Right forelimb (tissue), 1 donor: ENCODE results near the gene ESYT1.
"Not testable (repeated sequence)": the region's sequence is repeated elsewhere in the genome, so short reads cannot be mapped to it uniquely, and the experiment has no call there.

ENCODE experiments used
- DNase-seq: peaks from one replicate; pipeline ENCODE4 v3.0.0-alpha.2; 2018

ESYT1 gene

GRCh38 chr12:56129942-56130495 lies 2.0 kb downstream of the ESYT1 start:
- DNase-seq, result no peak

GRCh38 chr12:56130876-56131275 lies 2.8 kb downstream of the ESYT1 start:
- no peak for DNase-seq

DNA sequence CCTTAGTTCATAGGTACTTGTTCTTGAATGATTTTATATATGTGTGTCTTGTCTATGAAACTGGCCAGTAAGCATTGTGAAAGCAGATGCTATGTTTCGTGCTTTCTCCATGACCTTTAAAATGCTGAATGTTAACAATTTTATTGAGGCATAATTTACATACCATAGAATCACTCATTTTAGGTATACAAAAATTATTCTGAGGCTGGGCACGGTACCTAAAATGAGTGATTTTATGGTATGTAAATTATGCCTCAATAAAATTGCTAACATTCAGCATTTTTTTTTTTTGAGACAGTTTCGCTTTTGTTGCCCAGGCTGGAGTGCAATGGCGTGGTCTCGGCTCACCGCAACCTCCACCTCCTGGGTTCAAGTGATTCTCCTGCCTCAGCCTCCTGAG lies 6.8 kb downstream of the ESYT1 start:
- DNase-seq, result no peak

GRCh38 chr12:56137853-56138571 lies 9.9 kb downstream of the ESYT1 start:
- DNase-seq, result no peak

DNA sequence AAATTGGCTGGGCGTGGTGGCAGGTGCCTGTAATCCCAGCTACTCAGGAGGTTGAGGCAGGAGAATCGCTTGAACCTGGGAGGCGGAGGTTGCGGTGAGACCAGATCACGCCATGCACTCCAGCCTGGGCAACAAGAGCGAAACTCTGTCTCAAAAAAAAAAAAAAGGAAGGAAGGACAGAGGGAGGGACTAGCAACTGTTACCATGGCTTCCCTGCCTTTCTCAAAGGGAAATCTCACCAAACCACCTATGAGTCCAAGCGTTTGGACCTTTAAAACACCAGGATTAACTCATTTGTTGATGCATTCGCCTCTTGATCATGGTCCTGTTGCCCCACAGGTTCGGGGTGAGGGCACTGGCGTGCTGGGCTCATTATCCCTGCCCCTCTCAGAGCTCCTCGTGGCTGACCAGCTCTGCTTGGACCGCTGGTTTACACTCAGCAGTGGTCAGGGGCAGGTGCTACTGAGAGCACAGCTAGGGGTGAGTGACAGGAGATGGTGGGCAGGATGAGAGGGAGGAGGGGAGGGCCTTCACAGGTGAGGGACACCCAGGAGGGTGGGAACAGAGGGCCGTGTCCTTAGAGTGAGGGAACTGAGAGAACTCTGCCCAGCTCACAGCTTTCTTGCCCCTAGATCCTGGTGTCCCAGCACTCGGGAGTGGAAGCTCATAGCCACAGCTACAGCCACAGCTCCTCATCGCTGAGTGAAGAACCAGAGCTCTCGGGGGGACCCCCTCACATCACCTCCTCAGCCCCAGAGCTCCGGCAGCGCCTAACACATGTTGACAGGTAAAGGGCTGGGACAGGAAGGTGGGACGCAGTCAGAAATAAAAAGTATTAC lies 14.1 kb downstream of the ESYT1 start:
- no peak for DNase-seq

- DNase-seq, result no peak
Observed at GRCh38 chr12:56143217-56143616, 15.2 kb downstream of the ESYT1 start.

- DNase-seq, result no peak
Observed at GRCh38 chr12:56143870-56144269, 15.8 kb downstream of the ESYT1 start.

DNA sequence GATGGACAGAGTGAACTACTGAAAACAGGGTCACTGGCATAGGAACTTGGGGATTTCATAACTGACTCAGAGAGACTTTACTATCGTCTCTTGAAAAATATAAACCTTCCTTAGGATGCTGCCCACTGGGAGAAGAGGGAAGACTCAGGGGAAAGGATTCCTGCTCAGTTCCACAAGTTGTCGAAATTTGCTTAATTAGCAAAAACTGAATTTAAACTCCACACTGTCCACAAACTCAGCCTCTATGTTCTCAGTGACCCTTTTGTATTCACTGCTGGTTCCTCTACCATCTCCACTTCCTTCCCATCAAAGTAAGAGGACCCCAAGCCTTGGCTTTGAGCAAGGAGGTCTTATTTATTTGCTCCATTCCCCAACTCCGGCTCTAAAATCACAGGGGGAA lies 17.1 kb downstream of the ESYT1 start:
- DNase-seq, result no peak

GRCh38 chr12:56146492-56147460 lies 18.7 kb downstream of the ESYT1 start:
- no peak for DNase-seq

DNA sequence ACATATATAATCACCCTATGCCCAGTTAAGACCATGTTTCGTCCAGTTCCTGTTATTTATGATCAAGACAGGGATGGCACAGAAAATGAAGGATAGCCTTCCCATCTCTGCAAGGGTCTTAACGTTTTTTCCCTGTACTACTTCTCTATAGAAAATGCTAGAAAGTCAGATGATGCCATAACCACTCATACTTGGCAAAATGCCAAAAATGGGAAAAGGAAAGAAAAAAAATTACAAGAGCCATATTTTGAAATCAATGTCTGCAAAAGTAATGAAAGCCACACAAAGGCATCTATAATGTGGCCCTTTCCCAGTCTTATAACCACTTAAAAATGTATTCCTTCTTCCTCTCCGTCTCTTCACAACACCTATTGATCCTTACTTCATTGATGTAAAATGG lies 22.5 kb downstream of the ESYT1 start:
- no peak for DNase-seq

GRCh38 chr12:56151672-56152131 lies 23.6 kb downstream of the ESYT1 start:
- DNase-seq, result no peak

DNA sequence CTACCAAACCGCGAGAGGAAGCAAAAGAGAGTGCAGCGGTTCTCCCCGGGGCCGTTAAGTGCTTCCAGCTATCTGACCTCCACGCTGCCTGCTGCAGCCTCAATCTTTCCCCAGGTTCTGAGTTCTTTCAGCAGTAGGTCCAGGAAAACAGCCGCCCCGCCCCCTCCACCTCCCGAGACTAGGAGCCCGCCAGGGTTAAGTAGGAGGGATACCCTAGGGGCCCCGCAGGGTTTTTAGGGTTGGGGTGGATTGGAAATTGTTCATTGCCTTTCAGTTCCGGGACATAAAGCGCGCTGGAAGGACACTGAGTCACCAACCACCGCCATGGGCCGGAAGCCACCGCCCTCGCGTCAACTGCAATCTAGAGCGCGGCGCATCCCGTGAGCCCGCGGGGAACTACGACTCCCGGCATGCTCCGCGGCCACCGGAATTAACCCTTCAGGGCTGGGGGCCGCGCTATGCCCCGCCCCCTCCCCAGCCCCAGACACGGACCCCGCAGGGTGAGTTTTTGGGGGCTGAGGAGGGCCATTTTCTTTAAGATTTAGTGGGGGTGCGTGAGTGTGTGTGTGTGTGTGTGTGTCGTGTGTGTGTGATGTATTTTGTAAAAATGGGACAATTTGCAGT lies 24.2 kb downstream of the ESYT1 start, which contains the start of gene MYL6B:
TSS of gene MYL6B (plus strand) at position 456 of the 624 bp plus-strand sequence. CDS start 1,332 bp downstream, outside the sequence.
- DNase-seq, result peak; percentile 94

DNA sequence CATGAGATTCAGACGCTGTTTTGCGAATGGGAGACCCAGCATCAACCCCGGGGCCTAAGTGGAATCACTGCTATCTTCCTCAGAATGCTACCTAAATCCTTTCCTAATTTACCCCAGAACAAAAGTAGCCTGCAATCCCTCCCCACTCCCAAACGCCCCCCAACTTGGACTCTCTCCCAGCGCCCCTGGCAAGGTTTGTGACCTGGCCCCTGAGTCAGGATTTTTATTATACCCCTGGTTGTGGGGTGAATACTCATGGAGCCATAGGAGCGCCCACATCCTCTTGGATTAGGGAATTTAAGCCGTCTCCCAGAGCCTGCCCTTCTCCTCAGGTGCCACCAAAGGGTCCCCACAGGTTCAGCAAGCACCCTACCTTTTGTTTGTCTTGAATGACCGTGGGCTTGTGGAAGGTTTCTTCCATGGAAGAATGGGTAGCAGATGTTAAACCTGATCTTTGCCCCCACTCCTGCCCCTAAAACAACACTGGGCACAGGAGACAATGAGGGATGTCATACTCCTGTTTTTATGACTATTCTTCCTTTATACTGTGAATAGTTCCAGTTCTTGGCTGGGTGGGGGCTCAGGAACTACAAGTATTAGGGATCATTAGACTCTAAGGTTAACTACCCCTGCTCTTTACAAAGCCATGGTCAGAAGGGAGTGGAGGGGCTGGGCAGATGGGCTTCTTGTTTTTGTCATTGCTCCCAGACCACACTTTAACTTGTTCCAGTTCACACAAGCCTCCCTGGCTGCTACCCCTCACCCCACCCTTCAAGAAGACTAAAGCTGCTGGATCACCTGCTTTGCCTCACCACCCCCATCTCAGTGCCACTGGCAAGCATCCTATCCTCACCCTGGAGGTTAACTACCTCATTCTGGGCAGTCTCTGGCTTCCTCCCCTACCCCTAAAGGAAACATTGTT lies 24.9 kb downstream of the ESYT1 start:
- DNase-seq, result no peak

GRCh38 chr12:56153678-56154065 lies 25.6 kb downstream of the ESYT1 start:
- DNase-seq, result no peak

DNA sequence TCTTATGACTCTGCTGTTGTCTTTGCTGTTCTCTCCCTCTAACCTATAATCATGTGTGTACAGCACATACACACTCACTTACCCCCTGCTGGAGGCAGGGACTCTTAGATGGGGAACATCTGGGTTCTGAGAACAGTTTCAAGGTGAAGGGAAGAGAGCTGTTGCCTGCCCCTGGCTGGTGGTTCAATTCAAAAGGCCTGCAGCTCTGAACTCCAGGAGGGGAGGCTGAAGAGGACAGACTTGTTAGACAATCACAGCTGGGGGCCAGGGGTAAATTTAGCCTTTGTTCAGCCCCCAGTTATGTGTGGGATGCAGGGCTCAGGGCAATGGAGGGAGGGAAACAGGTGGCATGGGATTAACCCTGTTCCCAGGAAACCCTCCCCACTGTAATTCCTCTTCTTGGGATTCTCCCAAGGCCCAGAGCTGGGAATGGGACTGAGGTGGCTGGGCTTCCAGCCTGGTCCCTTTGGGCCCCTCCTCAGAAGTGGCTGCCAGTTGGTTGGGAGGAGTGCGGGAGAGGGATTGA lies 26.2 kb downstream of the ESYT1 start:
- no peak for DNase-seq

GRCh38 chr12:56154818-56155217 lies 26.8 kb downstream of the ESYT1 start:
- no peak for DNase-seq

DNA sequence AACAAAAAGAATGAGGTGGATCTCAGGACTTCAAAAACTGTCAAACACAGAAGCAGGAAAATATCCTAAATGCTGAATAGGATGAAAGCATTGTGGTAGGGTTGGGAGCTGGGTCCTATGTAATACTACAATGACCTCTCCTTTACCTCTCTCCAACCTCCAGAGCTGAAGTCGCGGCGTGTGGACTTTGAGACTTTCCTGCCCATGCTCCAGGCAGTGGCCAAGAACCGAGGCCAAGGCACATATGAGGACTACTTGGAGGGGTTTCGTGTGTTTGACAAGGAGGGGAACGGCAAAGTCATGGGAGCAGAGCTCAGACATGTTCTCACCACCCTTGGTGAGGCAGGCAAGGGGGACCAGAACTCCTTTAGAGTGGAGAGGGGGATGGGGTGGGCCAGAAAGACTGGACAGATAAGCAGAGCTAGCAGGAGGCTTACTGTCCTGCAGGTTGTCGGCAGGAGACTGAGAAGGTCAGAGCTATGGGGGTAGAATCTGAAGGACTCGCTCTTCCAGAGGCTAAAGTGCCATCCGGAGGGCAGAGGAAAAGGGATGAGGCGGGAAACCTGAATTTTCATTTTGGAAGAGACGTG lies 27.3 kb downstream of the ESYT1 start:
- no peak for DNase-seq

- DNase-seq, result not testable (repeated sequence)
Observed at GRCh38 chr12:56156464-56157200, 28.6 kb downstream of the ESYT1 start.
